ENCODE results near the gene ZNF473. TPM values are rescaled to one million over a fixed set of nuclear protein-coding genes. Genes with fewer than 3 reads are reported as not detected.
A peak's percentile ranks its signal among the peaks of the same experiment; 100 is the strongest.

The ZNF473 gene
- total RNA-seq, 2 experiments from 2014 or later: 2.6 to 2.8 TPM

GRCh38 chr19:50046649-50047503, 21.1 kb downstream of the ZNF473 start:
- POLR2A ChIA-PET: no interaction called here
- ATAC-seq (ENCODE audit: poor library complexity): no peak
- no peaks in the 10 kb centered on the region for H3K27me3 ChIP-seq (ENCODE audit: control insufficient read depth in 1 of 2, insufficient read depth in 2 of 2, low read length in 2 of 2)
- H3K27ac Mint-ChIP-seq: no peak overlapping the region
- no peaks in the 10 kb centered on the region for H3K27me3 Mint-ChIP-seq
- H3K4me1 ChIP-seq (ENCODE audit: insufficient read depth, low read length): peaks cover 20% of the 10 kb centered on the region
- TF ChIP-seq CTCF (IDR thresholded peaks at IDR 0.05): peak; percentile 87
- H3K4me3 Mint-ChIP-seq: no peak overlapping the region
- peaks cover 18% of the 10 kb centered on the region for H3K4me1 Mint-ChIP-seq (ENCODE audit: low read depth)
- CTCF ChIA-PET: interaction anchor here (2.0 kb wide), 1 partner anchor 9 kb away, joined by 6 read pairs; no protein-coding TSS in a partner anchor
- peaks cover 79% of the 10 kb centered on the region for H3K36me3 Mint-ChIP-seq (ENCODE audit: low read depth)
- H3K4me3 ChIP-seq (ENCODE audit: low read length): no peak overlapping the region
- peaks cover 8% of the 10 kb centered on the region for H3K9me3 Mint-ChIP-seq
- peaks cover 12 to 23% of the 10 kb centered on the region in 2 experiments for H3K9me3 ChIP-seq (ENCODE audit: control insufficient read depth in 1 of 2, insufficient read depth in 1 of 2, low read length in 2 of 2)
- H3K27ac ChIP-seq (ENCODE audit: low read depth in 1 of 2, low read length in 2 of 2): no peak overlapping the region
- peaks cover 43% of the 10 kb centered on the region for H3K36me3 ChIP-seq (ENCODE audit: insufficient read depth, low read length)
- peak; percentile 43 to 81 (median 57) for DNase-seq
- intact Hi-C loops (cut with DNase I, micrococcal nuclease): no loop called here

- no peak for TF ChIP-seq CTCF (IDR thresholded peaks at IDR 0.05)
- H3K27me3 Mint-ChIP-seq: no peaks in the 10 kb centered on the region
- POLR2A ChIA-PET: no interaction called here
- intact Hi-C loops (cut with DNase I, micrococcal nuclease): loop anchor here in 1 of 2 experiments (2.0 kb wide), 1 partner anchor 21 kb away; the partner anchor contains the start of gene ZNF473
- Histone ChIP-seq H3K9me3 (ENCODE audit: control insufficient read depth in 1 of 2, insufficient read depth in 1 of 2, low read length in 2 of 2) (peaks cover 12 to 23% of the 10 kb centered on the region in 2 experiments), H3K36me3 (ENCODE audit: insufficient read depth, low read length) (peaks cover 35% of the 10 kb centered on the region), H3K27me3 (ENCODE audit: control insufficient read depth in 1 of 2, insufficient read depth in 2 of 2, low read length in 2 of 2) (no peaks in the 10 kb centered on the region), H3K4me1 (ENCODE audit: insufficient read depth, low read length) (peaks cover 20% of the 10 kb centered on the region), H3K27ac (ENCODE audit: low read depth in 1 of 2, low read length in 2 of 2) (no peak overlapping the region), H3K4me3 (ENCODE audit: low read length) (no peak overlapping the region)
- H3K4me3 Mint-ChIP-seq: no peak overlapping the region
- H3K27ac Mint-ChIP-seq: no peak overlapping the region
- H3K36me3 Mint-ChIP-seq (ENCODE audit: low read depth): peaks cover 71% of the 10 kb centered on the region
- ATAC-seq (ENCODE audit: poor library complexity) (no peak), DNase-seq (no peak)
- H3K4me1 Mint-ChIP-seq (ENCODE audit: low read depth): peaks cover 18% of the 10 kb centered on the region
- H3K9me3 Mint-ChIP-seq: peaks cover 8% of the 10 kb centered on the region
- CTCF ChIA-PET: interaction anchor here (2.0 kb wide), 1 partner anchor 10 kb away, joined by 6 read pairs; no protein-coding TSS in a partner anchor
Observed at GRCh38 chr19:50047671-50048070, 21.9 kb downstream of the ZNF473 start.

- peak; percentile 82 for ATAC-seq (ENCODE audit: poor library complexity)
Observed at GRCh38 chr19:50050406-50051227, 24.8 kb downstream of the ZNF473 start.

More at GRCh38 chr19:50050406-50051227, 24.8 kb downstream of the ZNF473 start:
- H3K9me3 ChIP-seq (ENCODE audit: control insufficient read depth in 1 of 2, insufficient read depth in 1 of 2, low read length in 2 of 2): peaks cover 6 to 10% of the 10 kb centered on the region in 2 experiments
- H3K4me3 ChIP-seq (ENCODE audit: low read length): peak overlapping the region; percentile 75
- H3K27ac ChIP-seq (ENCODE audit: low read depth in 1 of 2, low read length in 2 of 2): peak overlapping the region; percentile 69 to 89
- no peaks in the 10 kb centered on the region for H3K27me3 ChIP-seq (ENCODE audit: control insufficient read depth in 1 of 2, insufficient read depth in 2 of 2, low read length in 2 of 2)
- intact Hi-C loops (cut with DNase I, micrococcal nuclease): loop anchor here in 1 of 2 experiments (2.0 kb wide), 1 partner anchor 26 kb away; the partner anchor contains the start of gene VRK3
- H3K4me1 Mint-ChIP-seq (ENCODE audit: low read depth): peaks cover 18% of the 10 kb centered on the region
- H3K36me3 ChIP-seq (ENCODE audit: insufficient read depth, low read length): peaks cover 9% of the 10 kb centered on the region
- H3K4me3 Mint-ChIP-seq: peak overlapping the region; percentile 93
- H3K36me3 Mint-ChIP-seq (ENCODE audit: low read depth): peaks cover 43% of the 10 kb centered on the region
- DNase-seq: peak; percentile 64 to 95 (median 81)
- H3K9me3 Mint-ChIP-seq: no peaks in the 10 kb centered on the region
- no peak for TF ChIP-seq CTCF (IDR thresholded peaks at IDR 0.05)
- POLR2A ChIA-PET: interaction anchor here (0.8 to 1.5 kb wide), 5 partner anchors 25 to 754 kb away, joined by 3 to 4 read pairs (median 4); partner anchors contain the start of genes ATF5, NUP62 and ZNF473
- H3K27me3 Mint-ChIP-seq: peaks cover under 1% of the 10 kb centered on the region
- H3K27ac Mint-ChIP-seq: peak overlapping the region; percentile 94
- CTCF ChIA-PET: no interaction called here
- H3K4me1 ChIP-seq (ENCODE audit: insufficient read depth, low read length): peaks cover 20% of the 10 kb centered on the region

Data from CD4-positive, alpha-beta T cell (primary cell).